WTC11 (cell line): Measurements from ENCODE around the gene FAM50A. TPM values are rescaled to one million over a fixed set of nuclear protein-coding genes. Genes with fewer than 3 reads are reported as not detected.

Experiments used
- ATAC-seq: fragments of 200-7000 bp; cut with Tn5 transposase; 2 replicates; pipeline ENCODE4 v1.10.0; 2021; ENCODE audit warnings: mild to moderate bottlenecking, moderate library complexity
- CTCF ChIA-PET: fragments of 300-600 bp; sonication (Branson Sonifier 250); formaldehyde crosslinking; loops from one replicate; lab custom pipeline; 2021; ENCODE audit warnings: antibody characterized with exemption; lab: Charles Lee
- POLR2A ChIA-PET: fragments of 350-600 bp; sonication (Branson Sonifier 250); formaldehyde crosslinking; loops from one replicate; lab custom pipeline; 2021; ENCODE audit warnings: antibody characterized with exemption; lab: Charles Lee
- DNase-seq: peaks from one replicate; pipeline ENCODE4 v3.0.0; 2021; ENCODE audit warnings: low spot score
- H3K27ac Mint-ChIP-seq: 2 replicates; pipeline ENCODE4 v1.8.0; 2021; ENCODE audit warnings: mixed read lengths
- H3K27me3 Mint-ChIP-seq: 2 replicates; pipeline ENCODE4 v1.8.0; 2021; ENCODE audit warnings: low read depth, mild to moderate bottlenecking, moderate library complexity, mixed read lengths
- H3K36me3 Mint-ChIP-seq: 2 replicates; pipeline ENCODE4 v1.8.0; 2021; ENCODE audit warnings: mixed read lengths
- H3K4me1 Mint-ChIP-seq: 2 replicates; pipeline ENCODE4 v1.8.0; 2022; ENCODE audit warnings: mixed read lengths
- H3K4me3 Mint-ChIP-seq: 2 replicates; pipeline ENCODE4 v1.8.0; 2021; ENCODE audit warnings: mild to moderate bottlenecking, moderate library complexity, mixed read lengths
- H3K9me3 Mint-ChIP-seq: 2 replicates; pipeline ENCODE4 v1.8.0; 2021; ENCODE audit warnings: mixed read lengths
- CBFB ChIP-seq: sonication (generic); formaldehyde crosslinking; IDR thresholded peaks from 2 replicates; pipeline ENCODE4 v1.8.1; 2022; ENCODE audit warnings: mild to moderate bottlenecking, low read depth, missing genetic modification reagents
- CREB1 ChIP-seq: sonication (generic); formaldehyde crosslinking; IDR thresholded peaks from 2 replicates; pipeline ENCODE4 v1.8.0; 2023; ENCODE audit warnings: mild to moderate bottlenecking, missing genetic modification reagents
- CREM ChIP-seq: sonication (generic); formaldehyde crosslinking; IDR thresholded peaks from 2 replicates; pipeline ENCODE4 v1.8.1; 2022; ENCODE audit warnings: mild to moderate bottlenecking, missing genetic modification reagents, moderate library complexity
- E2F4 ChIP-seq: sonication (generic); formaldehyde crosslinking; IDR thresholded peaks from 2 replicates; pipeline ENCODE4 v1.8.1; 2022; ENCODE audit warnings: low read depth, mild to moderate bottlenecking, moderate library complexity, missing genetic modification reagents, borderline replicate concordance
- E2F5 ChIP-seq: sonication (generic); formaldehyde crosslinking; IDR thresholded peaks from 2 replicates; pipeline ENCODE4 v1.8.1; 2022; ENCODE audit warnings: mild to moderate bottlenecking, moderate library complexity, missing genetic modification reagents
- FOXK1 ChIP-seq: sonication (generic); formaldehyde crosslinking; IDR thresholded peaks from 2 replicates; pipeline ENCODE4 v1.8.0; 2022; ENCODE audit warnings: mild to moderate bottlenecking, moderate library complexity, missing genetic modification reagents
- GABPB1 ChIP-seq: sonication (generic); formaldehyde crosslinking; IDR thresholded peaks from 2 replicates; pipeline ENCODE4 v1.8.1; 2023; ENCODE audit warnings: mild to moderate bottlenecking, missing genetic modification reagents
- GRHL2 ChIP-seq: fragments of 250-450 bp; sonication (Bioruptor Pico); IDR thresholded peaks from 2 replicates; pipeline ENCODE4 v1.8.0; 2022; ENCODE audit warnings: mild to moderate bottlenecking, moderate library complexity; ENCODE audit not compliant: insufficient replicate concordance, severe bottlenecking
- HMGA2 ChIP-seq: fragments of 250-450 bp; sonication (Bioruptor Pico); IDR thresholded peaks from 2 replicates; pipeline ENCODE4 v1.4.0; 2021; ENCODE audit warnings: mild to moderate bottlenecking, moderate library complexity
- JAZF1 ChIP-seq: fragments of 250-450 bp; sonication (Bioruptor Pico); IDR thresholded peaks from 2 replicates; pipeline ENCODE4 v1.9.0; 2021; ENCODE audit warnings: moderate library complexity, mild to moderate bottlenecking, inconsistent platforms
- JUN ChIP-seq: sonication (generic); formaldehyde crosslinking; IDR thresholded peaks from 2 replicates; pipeline ENCODE4 v1.8.0; 2023; ENCODE audit warnings: mild to moderate bottlenecking, missing genetic modification reagents
- MAX ChIP-seq: sonication (generic); formaldehyde crosslinking; IDR thresholded peaks from 2 replicates; pipeline ENCODE4 v1.8.0; 2022; ENCODE audit warnings: mild to moderate bottlenecking, missing genetic modification reagents
- MXD4 ChIP-seq: fragments of 250-450 bp; sonication (Bioruptor Pico); IDR thresholded peaks from 2 replicates; pipeline ENCODE4 v1.8.0; 2021; ENCODE audit warnings: mild to moderate bottlenecking, moderate library complexity, borderline replicate concordance
- MYBL2 ChIP-seq: sonication (generic); formaldehyde crosslinking; IDR thresholded peaks from 2 replicates; pipeline ENCODE4 v1.8.1; 2023; ENCODE audit warnings: mild to moderate bottlenecking, moderate library complexity, missing genetic modification reagents
- NFE2L1 ChIP-seq: sonication (generic); formaldehyde crosslinking; IDR thresholded peaks from 2 replicates; pipeline ENCODE4 v1.8.1; 2023; ENCODE audit warnings: missing genetic modification reagents
- NR3C1 ChIP-seq: sonication (generic); formaldehyde crosslinking; conservative IDR thresholded peaks from 2 replicates; pipeline ENCODE4 v1.8.1; 2023; ENCODE audit warnings: low read depth, mild to moderate bottlenecking, missing genetic modification reagents
- RELA ChIP-seq: sonication (generic); formaldehyde crosslinking; IDR thresholded peaks from 2 replicates; pipeline ENCODE4 v1.8.1; 2022; ENCODE audit warnings: missing genetic modification reagents, mild to moderate bottlenecking, borderline replicate concordance
- RORB ChIP-seq: fragments of 250-450 bp; sonication (Bioruptor Pico); IDR thresholded peaks from 2 replicates; pipeline ENCODE4 v1.9.0; 2021; ENCODE audit warnings: mild to moderate bottlenecking
- SMAD3 ChIP-seq: sonication (generic); formaldehyde crosslinking; IDR thresholded peaks from 2 replicates; pipeline ENCODE4 v1.8.0; 2022; ENCODE audit warnings: missing genetic modification reagents, mild to moderate bottlenecking, borderline replicate concordance
- SMAD4 ChIP-seq: sonication (generic); formaldehyde crosslinking; IDR thresholded peaks from 2 replicates; pipeline ENCODE4 v1.8.0; 2022; ENCODE audit warnings: mild to moderate bottlenecking, missing genetic modification reagents
- ZBTB21 ChIP-seq: sonication (generic); formaldehyde crosslinking; IDR thresholded peaks from 2 replicates; pipeline ENCODE4 v1.8.1; 2023; ENCODE audit warnings: mild to moderate bottlenecking, missing genetic modification reagents, borderline replicate concordance
- ZNF263 ChIP-seq: sonication (generic); formaldehyde crosslinking; IDR thresholded peaks from 2 replicates; pipeline ENCODE4 v1.8.1; 2022; ENCODE audit warnings: low read depth, mild to moderate bottlenecking, moderate library complexity, missing genetic modification reagents
- ZNF396 ChIP-seq: fragments of 250-450 bp; sonication (Bioruptor Pico); IDR thresholded peaks from 2 replicates; pipeline ENCODE4 v1.8.0; 2021; ENCODE audit warnings: mild to moderate bottlenecking, moderate library complexity, borderline replicate concordance
- ZNF671 ChIP-seq: fragments of 250-450 bp; sonication (Bioruptor Pico); IDR thresholded peaks from 2 replicates; pipeline ENCODE4 v1.8.0; 2021; ENCODE audit warnings: mild to moderate bottlenecking
- total RNA-seq: library from RNA; stranded (reverse); gene quantifications from 3 replicates; pipeline ENCODE4 v1.2.3, GENCODE V29; 2021
- TF ChIP-seq, protein P1 (sequence below): fragments of 200-600 bp; IDR thresholded peaks from 2 replicates; pipeline ENCODE4 v1.8.0; 2022; ENCODE audit warnings: antibody characterized with exemption
- TF ChIP-seq, protein P2 (sequence below): sonication (generic); formaldehyde crosslinking; conservative IDR thresholded peaks from 2 replicates; pipeline ENCODE4 v1.8.1; 2023; ENCODE audit warnings: mild to moderate bottlenecking, low read depth, missing genetic modification reagents, moderate library complexity
- TF ChIP-seq, protein P3 (sequence below): sonication (generic); formaldehyde crosslinking; IDR thresholded peaks from 2 replicates; pipeline ENCODE4 v1.8.0; 2023; ENCODE audit warnings: missing genetic modification reagents

Gene FAM50A
- total RNA-seq, 1 experiment from 2014 or later, result 50.2 TPM

GRCh38 chrX:154408659-154409221 is 35.2 kb upstream of the FAM50A start:
- TF ChIP-seq JUN (no peak), HMGA2 (CRISPR knock-in tag) (no peak), JAZF1 (no peak), MYBL2 (CRISPR knock-in tag) (no peak), SMAD3 (no peak), ZBTB21 (CRISPR knock-in tag) (no peak), RELA (no peak), GABPB1 (no peak), ZNF671 (CRISPR knock-in tag) (no peak), E2F4 (no peak), FOXK1 (CRISPR knock-in tag) (no peak), MAX (no peak), GRHL2 (no peak), CREM (CRISPR knock-in tag) (no peak), RORB (no peak), MXD4 (CRISPR knock-in tag) (no peak), NFE2L1 (no peak)
- TF ChIP-seq, protein P1, sequence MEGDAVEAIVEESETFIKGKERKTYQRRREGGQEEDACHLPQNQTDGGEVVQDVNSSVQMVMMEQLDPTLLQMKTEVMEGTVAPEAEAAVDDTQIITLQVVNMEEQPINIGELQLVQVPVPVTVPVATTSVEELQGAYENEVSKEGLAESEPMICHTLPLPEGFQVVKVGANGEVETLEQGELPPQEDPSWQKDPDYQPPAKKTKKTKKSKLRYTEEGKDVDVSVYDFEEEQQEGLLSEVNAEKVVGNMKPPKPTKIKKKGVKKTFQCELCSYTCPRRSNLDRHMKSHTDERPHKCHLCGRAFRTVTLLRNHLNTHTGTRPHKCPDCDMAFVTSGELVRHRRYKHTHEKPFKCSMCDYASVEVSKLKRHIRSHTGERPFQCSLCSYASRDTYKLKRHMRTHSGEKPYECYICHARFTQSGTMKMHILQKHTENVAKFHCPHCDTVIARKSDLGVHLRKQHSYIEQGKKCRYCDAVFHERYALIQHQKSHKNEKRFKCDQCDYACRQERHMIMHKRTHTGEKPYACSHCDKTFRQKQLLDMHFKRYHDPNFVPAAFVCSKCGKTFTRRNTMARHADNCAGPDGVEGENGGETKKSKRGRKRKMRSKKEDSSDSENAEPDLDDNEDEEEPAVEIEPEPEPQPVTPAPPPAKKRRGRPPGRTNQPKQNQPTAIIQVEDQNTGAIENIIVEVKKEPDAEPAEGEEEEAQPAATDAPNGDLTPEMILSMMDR, result no peak
- TF ChIP-seq, protein P2, sequence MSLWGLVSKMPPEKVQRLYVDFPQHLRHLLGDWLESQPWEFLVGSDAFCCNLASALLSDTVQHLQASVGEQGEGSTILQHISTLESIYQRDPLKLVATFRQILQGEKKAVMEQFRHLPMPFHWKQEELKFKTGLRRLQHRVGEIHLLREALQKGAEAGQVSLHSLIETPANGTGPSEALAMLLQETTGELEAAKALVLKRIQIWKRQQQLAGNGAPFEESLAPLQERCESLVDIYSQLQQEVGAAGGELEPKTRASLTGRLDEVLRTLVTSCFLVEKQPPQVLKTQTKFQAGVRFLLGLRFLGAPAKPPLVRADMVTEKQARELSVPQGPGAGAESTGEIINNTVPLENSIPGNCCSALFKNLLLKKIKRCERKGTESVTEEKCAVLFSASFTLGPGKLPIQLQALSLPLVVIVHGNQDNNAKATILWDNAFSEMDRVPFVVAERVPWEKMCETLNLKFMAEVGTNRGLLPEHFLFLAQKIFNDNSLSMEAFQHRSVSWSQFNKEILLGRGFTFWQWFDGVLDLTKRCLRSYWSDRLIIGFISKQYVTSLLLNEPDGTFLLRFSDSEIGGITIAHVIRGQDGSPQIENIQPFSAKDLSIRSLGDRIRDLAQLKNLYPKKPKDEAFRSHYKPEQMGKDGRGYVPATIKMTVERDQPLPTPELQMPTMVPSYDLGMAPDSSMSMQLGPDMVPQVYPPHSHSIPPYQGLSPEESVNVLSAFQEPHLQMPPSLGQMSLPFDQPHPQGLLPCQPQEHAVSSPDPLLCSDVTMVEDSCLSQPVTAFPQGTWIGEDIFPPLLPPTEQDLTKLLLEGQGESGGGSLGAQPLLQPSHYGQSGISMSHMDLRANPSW (CRISPR knock-in tag), result no peak
- H3K27me3 Mint-ChIP-seq, result no peaks in the 10 kb centered on the region
- ChIA-PET CTCF (interaction anchor here (0.9 to 1.3 kb wide), 3 partner anchors 16 to 82 kb away, joined by 5 to 8 read pairs (median 6); partner anchors contain the start of gene SLC10A3), POLR2A (interaction anchor here (1.0 to 1.3 kb wide), 2 partner anchors 10 to 30 kb away, joined by 3 to 4 read pairs; partner anchors contain the start of gene EMD)
- H3K4me1 Mint-ChIP-seq, result peaks cover 12% of the 10 kb centered on the region
- peak overlapping the region; percentile 61 for H3K4me3 Mint-ChIP-seq
- H3K27ac Mint-ChIP-seq, result peak overlapping the region; percentile 74
- H3K36me3 Mint-ChIP-seq, result no peaks in the 10 kb centered on the region
- DNase-seq, result no peak
- no peak for ATAC-seq
- no peaks in the 10 kb centered on the region for H3K9me3 Mint-ChIP-seq

GRCh38 chrX:154409222-154409871 is 34.6 kb upstream of the FAM50A start, which contains the start of gene DNASE1L1:
TSS of gene DNASE1L1 (minus strand) at chrX:154409254. CDS start at chrX:154405568, 3,686 bp downstream.
- DNase-seq (peak; percentile 90), ATAC-seq (peak; percentile 86)
- Mint-ChIP-seq H3K9me3 (no peaks in the 10 kb centered on the region), H3K36me3 (no peaks in the 10 kb centered on the region), H3K27ac (peak within 1 kb of the TSS; percentile 93), H3K27me3 (no peaks in the 10 kb centered on the region), H3K4me3 (peak within 1 kb of the TSS; percentile 61), H3K4me1 (peaks cover 12% of the 10 kb centered on the region)
- ChIA-PET POLR2A (interaction anchor here (1.0 to 1.3 kb wide), 2 partner anchors 10 to 30 kb away, joined by 3 to 4 read pairs; partner anchors contain the start of gene EMD), CTCF (interaction anchor here (0.9 to 1.3 kb wide), 3 partner anchors 15 to 81 kb away, joined by 5 to 8 read pairs (median 6); partner anchors contain the start of gene SLC10A3)
- no peak for TF ChIP-seq ZNF396 (CRISPR knock-in tag)
- no peak for TF ChIP-seq FOXK1 (CRISPR knock-in tag)
- TF ChIP-seq E2F4, result no peak
- TF ChIP-seq GABPB1, result no peak
- TF ChIP-seq RORB, result no peak
- TF ChIP-seq CREB1 (CRISPR knock-in tag), result no peak
- no peak for TF ChIP-seq E2F5 (CRISPR knock-in tag)
- TF ChIP-seq SMAD4 (CRISPR knock-in tag), result no peak
- TF ChIP-seq, protein P3, sequence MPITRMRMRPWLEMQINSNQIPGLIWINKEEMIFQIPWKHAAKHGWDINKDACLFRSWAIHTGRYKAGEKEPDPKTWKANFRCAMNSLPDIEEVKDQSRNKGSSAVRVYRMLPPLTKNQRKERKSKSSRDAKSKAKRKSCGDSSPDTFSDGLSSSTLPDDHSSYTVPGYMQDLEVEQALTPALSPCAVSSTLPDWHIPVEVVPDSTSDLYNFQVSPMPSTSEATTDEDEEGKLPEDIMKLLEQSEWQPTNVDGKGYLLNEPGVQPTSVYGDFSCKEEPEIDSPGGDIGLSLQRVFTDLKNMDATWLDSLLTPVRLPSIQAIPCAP (CRISPR knock-in tag), result no peak
- no peak for TF ChIP-seq CBFB (CRISPR knock-in tag)
- TF ChIP-seq NR3C1 (CRISPR knock-in tag), result no peak
- no peak for TF ChIP-seq ZNF263 (CRISPR knock-in tag)
